ENCODE measurements around the gene D2HGDH.
"Not testable (repeated sequence)": the region's sequence is repeated elsewhere in the genome, so short reads cannot be mapped to it uniquely, and the experiment has no call there.

The D2HGDH gene

DNA sequence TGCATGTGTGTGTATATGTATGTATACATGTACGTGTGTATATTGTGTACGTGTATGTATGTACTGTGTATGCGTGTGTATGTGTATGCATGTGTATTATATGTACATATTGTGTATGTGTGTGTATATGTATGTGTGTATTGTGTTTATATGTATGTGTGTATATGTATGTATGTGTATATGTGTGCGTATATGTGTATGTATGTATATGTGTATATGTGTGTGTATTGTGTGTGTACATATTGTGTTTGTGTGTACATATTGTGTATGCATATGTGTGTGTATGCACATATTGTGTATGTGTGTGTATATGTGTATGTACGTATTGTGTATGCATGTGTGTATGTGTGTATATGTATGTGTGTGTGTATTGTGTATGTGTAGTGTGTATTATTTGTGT is 59.0 kb downstream of the D2HGDH start:
- no peak for DNase-seq (ENCODE audit: low read depth in 2 of 2)

GRCh38 chr2:241794250-241794823 is 59.9 kb downstream of the D2HGDH start:
- DNase-seq (ENCODE audit: low read depth in 2 of 2) = no peak

GRCh38 chr2:241795021-241795999 is 60.9 kb downstream of the D2HGDH start:
- DNase-seq (ENCODE audit: low read depth in 2 of 2) = no peak

DNA sequence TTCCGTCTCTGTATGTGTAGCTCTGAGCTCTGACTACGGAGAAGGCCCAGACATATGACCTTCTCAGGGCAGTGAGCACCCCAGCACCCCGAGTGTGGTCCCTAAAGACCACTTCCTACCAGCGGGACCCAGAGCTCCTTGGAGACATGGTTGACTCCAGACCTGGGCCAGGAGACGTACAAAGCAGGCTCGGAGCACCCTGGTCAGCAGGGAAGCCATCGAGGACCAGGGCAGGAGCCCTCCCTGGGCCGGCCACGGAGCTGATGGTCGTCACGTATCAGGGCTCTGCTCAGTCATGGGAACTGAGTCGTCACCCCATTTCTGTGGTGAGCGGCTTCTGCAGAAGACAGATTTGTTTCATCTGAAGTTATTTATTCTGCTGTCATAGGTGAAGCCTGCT is 61.8 kb downstream of the D2HGDH start:
- no peak for DNase-seq (ENCODE audit: low read depth in 2 of 2)

DNA sequence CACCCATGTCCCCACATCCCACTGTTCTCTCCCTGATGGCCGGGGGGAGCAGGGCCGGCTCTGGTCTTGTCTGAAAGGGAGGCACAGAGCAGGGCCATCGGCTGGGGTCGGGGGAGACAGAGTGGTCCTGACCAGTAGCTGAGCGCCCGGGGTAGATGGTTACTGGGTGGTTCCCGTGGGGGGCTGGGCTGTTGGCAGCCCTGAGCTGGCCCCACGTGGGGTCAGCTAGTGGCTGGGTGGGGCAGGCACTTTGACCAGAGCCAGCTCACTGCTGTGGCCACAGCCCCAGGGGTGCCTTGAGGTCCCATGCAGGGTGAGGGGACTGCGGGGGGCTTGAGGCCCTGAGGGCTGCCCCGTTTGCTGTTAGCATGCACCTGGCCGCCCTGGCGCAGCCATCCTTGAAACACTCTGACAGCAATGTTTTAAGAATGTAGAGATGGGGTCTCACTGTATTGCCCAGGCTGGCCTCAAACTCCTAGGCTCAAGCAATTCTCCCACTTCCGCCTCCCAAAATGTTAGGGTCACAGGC is 62.2 kb downstream of the D2HGDH start:
- DNase-seq (ENCODE audit: low read depth in 2 of 2) = no peak

DNA sequence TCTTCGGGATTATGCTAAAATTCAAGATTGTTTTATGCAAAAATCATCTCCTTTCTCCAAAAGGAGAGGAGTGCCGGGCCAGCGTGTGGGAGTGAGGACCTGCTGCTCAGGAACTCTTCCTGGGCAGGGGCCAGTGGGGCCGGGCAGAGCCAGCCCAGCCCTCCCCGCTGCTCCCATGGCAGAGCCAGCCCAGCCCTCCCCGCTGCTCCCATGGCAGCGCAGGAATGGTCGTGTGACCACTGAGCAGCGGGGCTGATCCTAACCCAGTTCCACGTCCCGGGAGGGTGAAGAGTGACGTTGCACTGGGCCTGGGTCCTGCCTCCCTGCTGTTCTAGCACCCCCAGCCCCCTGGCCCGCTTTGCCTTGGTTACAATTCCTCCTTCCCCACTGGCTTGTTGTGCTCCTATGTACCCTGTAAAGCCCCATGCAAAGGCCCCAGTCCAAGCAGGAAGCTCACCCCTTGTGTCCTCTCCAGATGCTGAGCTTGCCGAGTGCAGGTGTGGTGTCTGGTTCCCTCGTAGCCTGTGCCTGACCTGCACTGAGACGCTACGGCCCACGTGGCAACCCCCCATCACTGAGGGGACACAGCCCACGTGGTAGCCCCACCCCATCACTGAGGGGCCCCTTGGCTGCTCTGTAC is 63.1 kb downstream of the D2HGDH start:
- DNase-seq (ENCODE audit: low read depth in 2 of 2) = no peak

GRCh38 chr2:241798081-241798630 is 63.7 kb downstream of the D2HGDH start:
- DNase-seq (ENCODE audit: low read depth in 2 of 2) = no peak

GRCh38 chr2:241798631-241799521 is 64.4 kb downstream of the D2HGDH start:
- DNase-seq (ENCODE audit: low read depth in 2 of 2) = no peak

GRCh38 chr2:241799522-241800197 is 65.2 kb downstream of the D2HGDH start:
- DNase-seq (ENCODE audit: low read depth in 2 of 2) = no peak

DNA sequence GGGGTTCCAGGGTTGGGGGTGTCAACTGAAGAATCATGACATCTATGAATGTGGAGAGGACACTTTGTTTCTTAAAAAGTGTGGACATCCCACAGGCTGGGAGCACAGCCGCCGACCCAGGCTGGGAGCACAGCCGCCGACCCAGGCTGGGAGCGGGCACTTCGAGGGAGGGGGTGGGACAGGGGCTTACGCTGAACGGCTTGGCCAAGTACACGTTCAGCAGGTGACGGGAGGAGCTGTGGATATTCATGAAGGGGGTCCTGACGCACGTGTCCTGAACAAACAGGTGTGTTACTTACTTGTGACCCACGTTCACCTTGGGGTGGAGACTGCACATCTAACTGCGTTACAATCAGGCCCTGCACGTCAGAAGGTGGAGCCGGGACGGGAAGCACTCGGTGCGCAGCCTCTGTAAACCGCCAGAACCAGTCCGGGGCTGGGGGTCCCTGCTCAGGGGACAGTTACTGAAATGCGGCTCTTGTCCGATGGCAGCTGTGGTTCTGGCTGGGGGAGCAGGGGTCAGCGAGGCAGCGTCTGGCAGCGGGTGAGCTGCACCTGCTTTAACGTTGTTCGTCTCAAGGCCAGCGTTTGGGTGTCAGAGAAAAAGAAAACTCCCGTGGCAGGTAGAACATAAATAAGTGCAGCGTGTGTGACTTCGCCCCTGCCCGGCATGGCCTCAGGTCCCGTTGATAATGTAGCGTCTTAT is 65.9 kb downstream of the D2HGDH start:
- DNase-seq (ENCODE audit: low read depth in 2 of 2) = not testable (repeated sequence)

GRCh38 chr2:241801611-241802420 is 67.4 kb downstream of the D2HGDH start:
- no peak for DNase-seq (ENCODE audit: low read depth in 2 of 2)

- DNase-seq (ENCODE audit: low read depth in 2 of 2) = no peak
These were observed 68.2 kb downstream of the D2HGDH start for GRCh38 chr2:241802421-241803318.

- no peak for DNase-seq (ENCODE audit: low read depth in 2 of 2)
These were observed 69.2 kb downstream of the D2HGDH start for GRCh38 chr2:241803387-241804325.

- DNase-seq (ENCODE audit: low read depth in 2 of 2) = no peak
These were observed 70.1 kb downstream of the D2HGDH start for GRCh38 chr2:241804326-241805229.

GRCh38 chr2:241806217-241806616 is 71.8 kb downstream of the D2HGDH start:
- not testable (repeated sequence) for DNase-seq (ENCODE audit: low read depth in 2 of 2)

Measured in fibroblast of skin of left biceps (primary cell).